BJ (cell line): Measurements from ENCODE around the gene TEX264. TPM values are rescaled to one million over a fixed set of nuclear protein-coding genes. Genes with fewer than 3 reads are reported as not detected.

Experiments used
- CTCF ChIA-PET: fragments of 350-600 bp; formaldehyde crosslinking; extraction: SDS; loops from one replicate; lab custom pipeline; 2021; ENCODE audit warnings: antibody characterized with exemption, inconsistent platforms; lab: Yijun Ruan, JAX
- POLR2A ChIA-PET: fragments of 300-600 bp; sonication (Branson Sonifier 250); formaldehyde crosslinking; extraction: SDS; loops from one replicate; lab custom pipeline; 2021; ENCODE audit warnings: antibody characterized with exemption; lab: Charles Lee
- DNase-seq: peaks from one replicate; pipeline ENCODE4 v3.0.0-alpha.2; 2011; ENCODE audit warnings: low read depth
- H3K27me3 ChIP-seq: 2 replicates; pipeline ENCODE4 v1.6.0; 2011; ENCODE audit warnings: low read length; ENCODE audit not compliant: control insufficient read depth, insufficient read depth
- H3K36me3 ChIP-seq: 2 replicates; pipeline ENCODE4 v1.5.1; 2011; ENCODE audit warnings: low read length; ENCODE audit not compliant: control insufficient read depth, insufficient read depth
- H3K4me3 ChIP-seq: 2 replicates; pipeline ENCODE4 v1.5.1; 2011; ENCODE audit warnings: low read depth, mild to moderate bottlenecking, control low read depth, low read length
- polyA plus RNA-seq: library from polyadenylated mRNA; depleted of rRNA; stranded (reverse); fragments of >200 nt; gene quantifications from 2 replicates; pipeline ENCODE4 v1.2.3, GENCODE V29; 2011
- TF ChIP-seq, protein P1 (sequence below): IDR thresholded peaks from 2 replicates; pipeline ENCODE4 v1.5.1; 2011; ENCODE audit warnings: low read depth, mild to moderate bottlenecking, control low read depth, inconsistent platforms, low read length, moderate library complexity; ENCODE audit not compliant: insufficient read depth

The TEX264 gene
- polyA plus RNA-seq, 1 experiment, result 100.0 TPM

DNA sequence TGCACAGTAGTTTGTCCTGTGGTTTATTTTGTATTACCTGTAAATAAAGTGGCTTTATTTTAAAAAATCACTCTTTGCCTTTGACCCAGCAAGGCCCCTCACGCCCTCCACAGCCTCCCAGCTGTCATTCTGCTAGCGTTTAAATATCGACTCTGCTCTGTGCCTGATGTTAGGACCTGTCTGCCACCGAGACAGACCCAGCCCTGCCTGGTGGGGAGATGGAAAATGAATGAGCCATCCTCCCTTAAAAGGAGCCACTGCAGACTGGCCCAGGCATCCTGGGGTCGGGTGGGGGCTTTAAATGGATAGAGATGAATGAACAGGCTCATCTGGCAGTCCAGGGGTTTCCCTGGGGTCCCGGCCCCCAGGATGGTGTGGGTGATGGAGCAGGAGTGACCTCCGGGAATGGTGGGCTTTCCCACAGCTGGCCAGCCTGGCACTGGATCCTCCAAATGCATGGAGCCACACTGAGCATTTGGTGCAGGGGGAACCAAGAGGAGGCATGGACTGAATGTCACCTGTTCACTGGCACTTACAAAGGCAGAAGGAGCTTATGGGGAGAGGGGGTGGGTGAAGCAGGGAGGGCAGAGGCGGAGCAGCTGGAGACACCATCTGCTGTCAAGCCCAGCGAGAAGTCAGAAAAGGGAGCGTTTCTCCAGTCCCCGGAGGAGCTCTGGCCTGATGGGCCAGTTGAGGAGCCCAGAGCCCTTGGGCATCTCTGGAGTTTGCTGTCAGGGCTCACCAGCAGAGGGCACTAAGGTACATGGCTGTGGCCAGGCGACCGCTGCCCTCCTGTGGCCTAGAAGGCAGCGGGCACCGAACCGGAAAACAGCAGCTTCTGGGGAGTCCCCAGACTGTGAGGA is 47.7 kb downstream of the TEX264 start:
- no peaks in the 10 kb centered on the region for H3K36me3 ChIP-seq
- TF ChIP-seq, protein P1, sequence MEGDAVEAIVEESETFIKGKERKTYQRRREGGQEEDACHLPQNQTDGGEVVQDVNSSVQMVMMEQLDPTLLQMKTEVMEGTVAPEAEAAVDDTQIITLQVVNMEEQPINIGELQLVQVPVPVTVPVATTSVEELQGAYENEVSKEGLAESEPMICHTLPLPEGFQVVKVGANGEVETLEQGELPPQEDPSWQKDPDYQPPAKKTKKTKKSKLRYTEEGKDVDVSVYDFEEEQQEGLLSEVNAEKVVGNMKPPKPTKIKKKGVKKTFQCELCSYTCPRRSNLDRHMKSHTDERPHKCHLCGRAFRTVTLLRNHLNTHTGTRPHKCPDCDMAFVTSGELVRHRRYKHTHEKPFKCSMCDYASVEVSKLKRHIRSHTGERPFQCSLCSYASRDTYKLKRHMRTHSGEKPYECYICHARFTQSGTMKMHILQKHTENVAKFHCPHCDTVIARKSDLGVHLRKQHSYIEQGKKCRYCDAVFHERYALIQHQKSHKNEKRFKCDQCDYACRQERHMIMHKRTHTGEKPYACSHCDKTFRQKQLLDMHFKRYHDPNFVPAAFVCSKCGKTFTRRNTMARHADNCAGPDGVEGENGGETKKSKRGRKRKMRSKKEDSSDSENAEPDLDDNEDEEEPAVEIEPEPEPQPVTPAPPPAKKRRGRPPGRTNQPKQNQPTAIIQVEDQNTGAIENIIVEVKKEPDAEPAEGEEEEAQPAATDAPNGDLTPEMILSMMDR, result peak; percentile 76
- peaks cover 2% of the 10 kb centered on the region; the same call in 1 of the 2 replicates for H3K27me3 ChIP-seq
- DNase-seq, result no peak
- POLR2A ChIA-PET, result no interaction called here
- CTCF ChIA-PET, result interaction anchor here (0.6 to 1.6 kb wide), 7 partner anchors 8 to 242 kb away, joined by 3 to 6 read pairs (median 3); partner anchors contain the start of gene GRM2
- H3K4me3 ChIP-seq, result no peak overlapping the region

DNA sequence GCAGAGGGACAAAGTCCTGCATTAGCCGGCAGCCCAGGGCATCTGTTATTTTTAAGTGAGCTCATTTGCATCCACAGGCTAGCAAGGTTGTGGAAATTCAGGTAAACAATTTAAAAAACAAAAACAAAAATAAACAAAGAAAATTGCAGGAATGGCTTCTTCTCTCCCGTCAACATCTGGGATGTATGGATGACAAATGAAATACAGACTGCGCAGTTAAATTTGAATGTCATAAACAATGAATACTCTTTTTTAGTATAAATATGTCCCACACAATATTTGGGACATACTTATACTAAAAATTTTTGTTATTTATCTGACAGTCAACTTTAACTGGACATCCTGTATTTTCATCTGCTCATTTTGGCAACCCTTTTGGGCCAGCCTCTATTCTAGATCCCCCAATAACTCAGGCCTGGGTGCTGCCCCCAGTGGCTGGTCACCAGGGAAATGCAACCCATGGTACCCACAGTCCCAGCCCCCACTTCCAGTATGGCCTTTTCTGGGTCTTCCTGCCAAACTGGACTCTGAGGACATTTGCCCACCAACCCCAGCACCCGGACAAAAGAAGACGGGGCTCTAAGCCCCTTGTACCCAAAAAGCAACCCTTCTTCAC is 48.5 kb downstream of the TEX264 start:
- peaks cover 2% of the 10 kb centered on the region; the same call in 1 of the 2 replicates for H3K27me3 ChIP-seq
- H3K36me3 ChIP-seq, result no peaks in the 10 kb centered on the region
- POLR2A ChIA-PET, result no interaction called here
- no peak overlapping the region for H3K4me3 ChIP-seq
- TF ChIP-seq, protein P1, result 0 out of 2 replicates have a peak, but pooled peaks have one; percentile 13
- CTCF ChIA-PET, result interaction anchor here (0.6 to 1.6 kb wide), 7 partner anchors 9 to 243 kb away, joined by 3 to 6 read pairs (median 3); partner anchors contain the start of gene GRM2
- DNase-seq, result no peak

DNA sequence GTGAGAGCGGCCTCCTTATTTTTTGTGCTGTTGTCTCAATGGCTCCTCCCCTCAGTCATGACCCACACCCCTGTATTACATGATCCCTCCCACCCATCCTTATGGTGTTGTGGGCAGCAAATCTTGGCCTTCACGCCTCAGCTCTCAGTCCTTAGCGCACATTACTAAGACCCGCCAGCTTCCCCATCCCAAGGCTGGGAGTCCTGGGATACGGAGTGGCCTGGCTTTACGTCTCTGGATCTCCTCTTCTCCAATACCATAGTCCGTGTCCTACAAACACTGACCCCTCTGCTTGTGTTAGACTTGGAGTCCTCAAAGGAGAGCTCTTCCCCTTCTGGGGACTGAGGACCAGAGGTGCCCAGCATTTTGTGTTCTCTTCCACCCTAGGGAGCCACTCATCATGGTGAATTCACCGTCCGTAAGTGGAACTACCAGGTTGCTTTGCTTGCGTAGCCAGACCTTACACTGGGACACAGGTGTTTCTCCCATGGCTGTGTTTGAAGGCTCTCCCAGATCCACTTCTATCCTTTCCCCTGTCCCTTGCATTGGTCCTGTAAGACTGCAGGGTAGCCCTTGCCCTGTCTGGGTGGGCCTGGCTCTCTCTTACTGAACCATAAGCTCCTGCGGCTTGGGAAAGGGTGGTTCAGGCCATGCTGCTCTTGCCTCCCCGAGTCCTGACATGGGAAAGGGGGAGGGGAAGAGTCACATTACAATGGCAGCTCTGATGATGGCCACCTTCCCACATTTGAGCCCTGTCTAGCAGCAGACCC is 49.4 kb downstream of the TEX264 start:
- Histone ChIP-seq H3K36me3 (no peaks in the 10 kb centered on the region), H3K27me3 (peaks cover 2% of the 10 kb centered on the region; the same call in 1 of the 2 replicates), H3K4me3 (no peak overlapping the region)
- ChIA-PET POLR2A (no interaction called here), CTCF (interaction anchor here (0.9 kb wide), 1 partner anchor 16 kb away, joined by 3 read pairs; no protein-coding TSS in a partner anchor)
- TF ChIP-seq, protein P1, result no peak
- no peak for DNase-seq

DNA sequence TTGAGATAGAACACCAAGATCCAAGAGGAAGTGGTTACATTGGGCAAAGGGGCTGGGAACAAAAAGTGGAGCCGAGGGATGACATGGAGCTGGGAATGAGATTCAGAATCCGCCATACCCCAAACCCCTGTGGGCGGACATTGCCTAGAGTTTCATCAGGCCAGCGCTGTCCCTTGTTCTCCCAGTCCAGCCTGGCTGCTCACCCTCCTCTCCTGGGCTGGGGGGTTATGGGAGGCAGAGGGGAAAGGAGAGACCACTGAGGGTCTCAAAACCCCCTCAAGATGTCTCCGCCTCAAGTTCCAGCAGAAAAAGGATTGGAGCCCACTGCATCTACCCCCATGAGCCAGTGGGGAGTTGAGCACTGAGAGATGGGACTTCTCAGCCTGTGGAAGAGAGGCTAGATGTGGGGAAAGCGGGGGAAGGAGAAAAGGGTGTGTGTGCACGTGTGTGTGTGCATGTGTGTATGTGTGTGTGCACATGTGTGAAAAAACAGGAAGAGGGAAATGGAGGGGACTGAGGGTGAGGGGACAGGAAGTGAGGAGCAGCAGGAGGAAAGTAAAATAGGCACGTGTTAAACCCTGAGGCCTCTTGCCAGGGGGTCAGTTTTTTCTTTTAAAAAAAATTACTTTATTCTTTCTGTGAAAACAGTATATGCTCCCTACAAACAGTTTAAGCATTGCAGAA is 50.2 kb downstream of the TEX264 start:
- H3K36me3 ChIP-seq, result no peaks in the 10 kb centered on the region
- peaks cover 2% of the 10 kb centered on the region; the same call in 1 of the 2 replicates for H3K27me3 ChIP-seq
- ChIA-PET POLR2A (no interaction called here), CTCF (interaction anchor here (0.9 kb wide), 1 partner anchor 17 kb away, joined by 3 read pairs; no protein-coding TSS in a partner anchor)
- H3K4me3 ChIP-seq, result no peak overlapping the region
- DNase-seq, result no peak
- TF ChIP-seq, protein P1, result no peak
